Parathyroid adenoma (tissue), 2 donors: ENCODE results near the gene ATP6V1F.

ENCODE experiments used
- H2AFZ ChIP-seq: fragments of 300-600 bp; sonication (generic); one replicate; pipeline ENCODE4 v1.7.0; 2017; ENCODE audit warnings: antibody characterized with exemption, mild to moderate bottlenecking
- H3K27ac ChIP-seq: fragments of 300-600 bp; sonication (generic); one replicate; pipeline ENCODE4 v1.7.0; 2017
- H3K27me3 ChIP-seq: fragments of 300-600 bp; sonication (generic); one replicate; pipeline ENCODE4 v1.7.0; 2017; ENCODE audit warnings: low read length; ENCODE audit not compliant: control insufficient read depth, insufficient read depth
- H3K36me3 ChIP-seq: fragments of 300-600 bp; sonication (generic); one replicate; pipeline ENCODE4 v1.7.0; 2017; ENCODE audit warnings: low read length; ENCODE audit not compliant: control insufficient read depth, insufficient read depth
- H3K4me1 ChIP-seq: fragments of 300-600 bp; sonication (generic); one replicate; pipeline ENCODE4 v1.7.0; 2017; ENCODE audit warnings: control low read depth
- H3K4me2 ChIP-seq: fragments of 300-600 bp; sonication (generic); one replicate; pipeline ENCODE4 v1.7.0; 2017; ENCODE audit warnings: low read length
- H3K4me3 ChIP-seq: fragments of 300-600 bp; sonication (generic); one replicate; pipeline ENCODE4 v1.7.0; 2017; ENCODE audit warnings: low read depth, low read length
- H3K79me2 ChIP-seq: fragments of 300-600 bp; sonication (generic); one replicate; pipeline ENCODE4 v1.7.0; 2017; ENCODE audit warnings: control low read depth
- H3K9ac ChIP-seq: fragments of 300-600 bp; sonication (generic); one replicate; pipeline ENCODE4 v1.7.0; 2017; ENCODE audit warnings: mild to moderate bottlenecking
- H3K9me3 ChIP-seq: fragments of 300-600 bp; sonication (generic); one replicate; pipeline ENCODE4 v1.7.0; 2017; ENCODE audit warnings: low read length; ENCODE audit not compliant: control insufficient read depth
- TF ChIP-seq, protein P1 (sequence below): fragments of 300-600 bp; sonication (generic); IDR thresholded peaks from one replicate; pipeline ENCODE4 v1.7.0; 2017; ENCODE audit warnings: antibody characterized with exemption, mild to moderate bottlenecking
- donor health status: primary hyperparathyroidism.

ATP6V1F gene

DNA sequence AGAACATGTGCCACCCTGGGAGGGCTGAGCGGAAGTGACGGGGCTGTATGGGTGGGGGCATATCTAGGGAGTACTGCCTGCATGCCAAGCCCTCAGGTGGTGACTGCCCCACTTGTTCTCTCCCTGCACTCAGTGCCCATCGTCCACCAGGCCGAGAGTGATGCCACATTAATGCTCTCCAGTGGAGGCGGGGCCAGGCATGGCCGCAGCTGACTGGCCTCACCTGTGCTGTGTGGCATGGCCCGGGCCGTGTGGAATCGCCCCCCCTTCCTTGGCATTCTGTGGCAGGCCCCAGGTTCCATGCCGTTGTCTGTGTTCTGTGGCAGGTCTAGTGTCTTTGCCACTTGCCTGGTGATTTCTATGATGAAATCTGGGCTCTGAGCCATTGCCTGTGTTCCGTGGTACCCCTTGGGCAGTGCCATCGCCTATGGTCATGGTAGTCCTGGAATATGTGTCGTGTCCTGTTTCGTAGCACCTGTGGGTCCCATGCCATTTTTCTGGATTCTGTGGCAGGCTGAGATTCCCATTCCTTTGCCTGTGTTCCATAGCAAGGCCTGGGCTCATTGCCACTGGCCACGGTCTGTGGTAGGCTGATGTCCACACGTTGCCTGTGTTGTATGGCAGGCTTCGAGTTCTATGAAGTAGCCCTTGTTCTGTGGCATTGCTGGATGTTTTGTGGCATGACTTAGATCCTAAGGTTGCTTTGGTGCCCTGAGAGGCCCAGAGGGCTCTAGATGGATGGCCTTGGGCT lies 23.5 kb upstream of the ATP6V1F start:
- H3K9me3 ChIP-seq, result no peaks in the 10 kb centered on the region
- no peak overlapping the region for H3K9ac ChIP-seq
- H2AFZ ChIP-seq, result no peak overlapping the region
- H3K79me2 ChIP-seq, result no peaks in the 10 kb centered on the region
- no peaks in the 10 kb centered on the region for H3K4me1 ChIP-seq
- H3K27me3 ChIP-seq, result no peaks in the 10 kb centered on the region
- H3K27ac ChIP-seq, result no peak overlapping the region
- H3K4me2 ChIP-seq, result no peak overlapping the region
- TF ChIP-seq, protein P1, sequence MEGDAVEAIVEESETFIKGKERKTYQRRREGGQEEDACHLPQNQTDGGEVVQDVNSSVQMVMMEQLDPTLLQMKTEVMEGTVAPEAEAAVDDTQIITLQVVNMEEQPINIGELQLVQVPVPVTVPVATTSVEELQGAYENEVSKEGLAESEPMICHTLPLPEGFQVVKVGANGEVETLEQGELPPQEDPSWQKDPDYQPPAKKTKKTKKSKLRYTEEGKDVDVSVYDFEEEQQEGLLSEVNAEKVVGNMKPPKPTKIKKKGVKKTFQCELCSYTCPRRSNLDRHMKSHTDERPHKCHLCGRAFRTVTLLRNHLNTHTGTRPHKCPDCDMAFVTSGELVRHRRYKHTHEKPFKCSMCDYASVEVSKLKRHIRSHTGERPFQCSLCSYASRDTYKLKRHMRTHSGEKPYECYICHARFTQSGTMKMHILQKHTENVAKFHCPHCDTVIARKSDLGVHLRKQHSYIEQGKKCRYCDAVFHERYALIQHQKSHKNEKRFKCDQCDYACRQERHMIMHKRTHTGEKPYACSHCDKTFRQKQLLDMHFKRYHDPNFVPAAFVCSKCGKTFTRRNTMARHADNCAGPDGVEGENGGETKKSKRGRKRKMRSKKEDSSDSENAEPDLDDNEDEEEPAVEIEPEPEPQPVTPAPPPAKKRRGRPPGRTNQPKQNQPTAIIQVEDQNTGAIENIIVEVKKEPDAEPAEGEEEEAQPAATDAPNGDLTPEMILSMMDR, result no peak
- no peaks in the 10 kb centered on the region for H3K36me3 ChIP-seq
- H3K4me3 ChIP-seq, result no peak overlapping the region

DNA sequence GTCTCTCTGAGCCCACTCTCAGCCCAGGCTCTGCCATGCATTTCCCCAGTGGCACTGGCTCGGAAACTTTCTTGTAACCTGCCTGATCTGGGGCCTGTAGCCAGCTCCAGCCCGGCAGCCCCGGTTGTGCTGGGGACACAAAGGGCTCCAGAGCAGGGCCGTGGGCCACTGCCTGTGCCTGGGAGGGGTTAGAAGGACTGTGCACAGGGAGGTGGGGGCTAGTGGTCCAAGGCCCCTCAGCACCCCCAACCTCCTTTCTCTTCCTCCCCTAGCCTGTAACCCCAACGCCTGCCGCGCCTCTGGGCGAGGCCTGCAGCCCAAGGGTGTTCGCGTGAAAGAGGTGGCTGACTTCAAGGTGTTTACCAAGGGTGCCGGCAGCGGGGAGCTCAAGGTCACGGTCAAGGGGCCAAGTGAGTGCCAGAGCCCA lies 22.9 kb upstream of the ATP6V1F start:
- no peaks in the 10 kb centered on the region for H3K9me3 ChIP-seq
- H3K79me2 ChIP-seq, result no peaks in the 10 kb centered on the region
- H3K4me3 ChIP-seq, result no peak overlapping the region
- H3K4me1 ChIP-seq, result no peaks in the 10 kb centered on the region
- TF ChIP-seq, protein P1, result no peak
- H2AFZ ChIP-seq, result no peak overlapping the region
- no peak overlapping the region for H3K4me2 ChIP-seq
- H3K27ac ChIP-seq, result no peak overlapping the region
- H3K36me3 ChIP-seq, result no peaks in the 10 kb centered on the region
- no peak overlapping the region for H3K9ac ChIP-seq
- H3K27me3 ChIP-seq, result no peaks in the 10 kb centered on the region

DNA sequence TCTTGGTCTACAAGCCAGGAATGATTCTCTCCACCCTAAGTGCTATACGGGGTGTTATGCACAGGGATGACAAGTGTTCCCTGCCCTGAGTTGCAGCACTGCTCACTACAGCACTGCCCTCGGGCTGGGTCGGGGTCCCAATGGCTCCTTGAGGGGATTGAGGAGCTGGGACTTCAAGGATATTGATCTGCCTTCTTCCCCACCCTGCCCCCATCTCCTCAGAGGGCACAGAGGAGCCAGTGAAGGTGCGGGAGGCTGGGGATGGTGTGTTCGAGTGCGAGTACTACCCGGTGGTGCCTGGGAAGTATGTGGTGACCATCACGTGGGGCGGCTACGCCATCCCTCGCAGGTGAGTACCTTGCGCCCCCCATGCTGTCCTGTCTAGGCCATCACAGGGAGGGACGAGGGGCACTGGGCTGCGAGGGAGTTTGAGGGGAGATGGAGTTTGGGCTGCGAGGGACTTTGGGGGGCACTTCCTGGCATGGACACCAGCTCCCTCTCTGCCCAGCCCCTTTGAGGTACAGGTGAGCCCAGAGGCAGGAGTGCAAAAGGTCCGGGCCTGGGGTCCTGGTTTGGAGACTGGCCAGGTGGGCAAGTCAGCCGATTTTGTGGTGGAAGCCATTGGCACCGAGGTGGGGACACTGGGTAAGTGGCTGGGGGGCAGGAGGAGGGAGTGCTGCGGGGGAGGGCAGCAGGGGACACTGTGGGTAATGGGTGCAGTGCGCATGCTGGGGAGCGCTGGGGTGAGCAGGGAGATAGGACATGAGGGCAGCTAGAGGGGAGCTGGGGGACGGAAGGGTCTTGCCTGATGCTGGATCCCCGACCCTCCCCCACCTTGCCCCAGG lies 22.1 kb upstream of the ATP6V1F start:
- Histone ChIP-seq H3K79me2 (no peaks in the 10 kb centered on the region), H2AFZ (no peak overlapping the region), H3K4me3 (no peak overlapping the region), H3K4me2 (no peak overlapping the region), H3K27me3 (no peaks in the 10 kb centered on the region), H3K36me3 (no peaks in the 10 kb centered on the region), H3K9me3 (no peaks in the 10 kb centered on the region), H3K27ac (no peak overlapping the region), H3K4me1 (no peaks in the 10 kb centered on the region), H3K9ac (no peak overlapping the region)
- TF ChIP-seq, protein P1, result no peak

DNA sequence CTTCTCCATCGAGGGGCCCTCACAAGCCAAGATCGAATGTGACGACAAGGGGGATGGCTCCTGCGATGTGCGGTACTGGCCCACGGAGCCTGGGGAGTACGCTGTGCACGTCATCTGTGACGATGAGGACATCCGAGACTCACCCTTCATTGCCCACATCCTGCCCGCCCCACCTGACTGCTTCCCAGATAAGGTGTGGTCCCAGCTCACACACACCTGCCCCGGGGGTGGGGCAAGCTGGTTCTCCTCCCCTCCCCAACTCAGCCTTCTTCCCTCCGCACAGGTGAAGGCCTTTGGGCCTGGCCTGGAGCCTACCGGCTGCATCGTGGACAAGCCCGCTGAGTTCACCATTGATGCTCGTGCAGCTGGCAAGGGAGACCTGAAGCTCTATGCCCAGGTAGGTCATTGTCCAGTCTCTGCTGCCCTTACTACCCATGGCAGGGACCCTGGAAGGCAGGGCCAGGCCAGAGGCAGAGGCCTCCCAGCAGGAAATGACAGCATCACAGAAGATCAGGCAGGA lies 21.4 kb upstream of the ATP6V1F start:
- H2AFZ ChIP-seq, result no peak overlapping the region
- TF ChIP-seq, protein P1, result no peak

More for the DNA sequence above, 21.4 kb upstream of the ATP6V1F start:
- Histone ChIP-seq H3K27ac (no peak overlapping the region), H3K4me2 (no peak overlapping the region), H3K4me3 (no peak overlapping the region), H3K9me3 (no peaks in the 10 kb centered on the region), H3K4me1 (no peaks in the 10 kb centered on the region), H3K9ac (no peak overlapping the region), H3K27me3 (no peaks in the 10 kb centered on the region), H3K79me2 (no peaks in the 10 kb centered on the region), H3K36me3 (no peaks in the 10 kb centered on the region)
